ENCODE measurements around the gene MAGOHB. TPM values are rescaled to one million over a fixed set of nuclear protein-coding genes. Genes with fewer than 3 reads are reported as not detected.

The MAGOHB gene
- total RNA-seq, 1 donor from 2014 or later, result 21.7 TPM

DNA sequence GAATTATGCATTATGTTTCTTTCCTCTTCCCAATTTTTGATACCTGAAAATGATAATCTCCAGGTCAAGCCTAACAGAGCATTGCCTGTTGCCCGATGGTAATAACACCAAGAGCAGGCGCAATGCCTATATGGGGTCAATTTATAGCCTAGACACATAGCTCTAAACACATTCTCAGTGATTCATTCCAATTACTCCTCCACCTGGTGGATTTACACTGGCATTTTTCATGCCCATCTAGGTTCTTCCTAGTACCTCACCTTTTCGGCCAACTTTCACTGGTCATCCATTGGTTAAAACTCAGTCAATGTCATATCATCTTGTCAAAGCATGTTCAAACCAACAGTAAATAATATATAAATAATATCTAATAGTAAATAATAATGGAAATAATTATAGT lies 54.6 kb downstream of the MAGOHB start:
- H3K27me3 ChIP-seq (ENCODE audit: control insufficient read depth, insufficient read depth, low read length), result no peaks in the 10 kb centered on the region
- H3K4me3 ChIP-seq (ENCODE audit: low read depth, low read length), result no peak overlapping the region
- no peaks in the 10 kb centered on the region for H3K36me3 ChIP-seq (ENCODE audit: control insufficient read depth, insufficient read depth, low read length)
- TF ChIP-seq, protein P1, sequence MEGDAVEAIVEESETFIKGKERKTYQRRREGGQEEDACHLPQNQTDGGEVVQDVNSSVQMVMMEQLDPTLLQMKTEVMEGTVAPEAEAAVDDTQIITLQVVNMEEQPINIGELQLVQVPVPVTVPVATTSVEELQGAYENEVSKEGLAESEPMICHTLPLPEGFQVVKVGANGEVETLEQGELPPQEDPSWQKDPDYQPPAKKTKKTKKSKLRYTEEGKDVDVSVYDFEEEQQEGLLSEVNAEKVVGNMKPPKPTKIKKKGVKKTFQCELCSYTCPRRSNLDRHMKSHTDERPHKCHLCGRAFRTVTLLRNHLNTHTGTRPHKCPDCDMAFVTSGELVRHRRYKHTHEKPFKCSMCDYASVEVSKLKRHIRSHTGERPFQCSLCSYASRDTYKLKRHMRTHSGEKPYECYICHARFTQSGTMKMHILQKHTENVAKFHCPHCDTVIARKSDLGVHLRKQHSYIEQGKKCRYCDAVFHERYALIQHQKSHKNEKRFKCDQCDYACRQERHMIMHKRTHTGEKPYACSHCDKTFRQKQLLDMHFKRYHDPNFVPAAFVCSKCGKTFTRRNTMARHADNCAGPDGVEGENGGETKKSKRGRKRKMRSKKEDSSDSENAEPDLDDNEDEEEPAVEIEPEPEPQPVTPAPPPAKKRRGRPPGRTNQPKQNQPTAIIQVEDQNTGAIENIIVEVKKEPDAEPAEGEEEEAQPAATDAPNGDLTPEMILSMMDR (IDR thresholded peaks at IDR 0.05; ENCODE audit: insufficient read depth, low read length, poor library complexity, severe bottlenecking), result no peak
- no peak for DNase-seq (ENCODE audit: low read depth)

DNA sequence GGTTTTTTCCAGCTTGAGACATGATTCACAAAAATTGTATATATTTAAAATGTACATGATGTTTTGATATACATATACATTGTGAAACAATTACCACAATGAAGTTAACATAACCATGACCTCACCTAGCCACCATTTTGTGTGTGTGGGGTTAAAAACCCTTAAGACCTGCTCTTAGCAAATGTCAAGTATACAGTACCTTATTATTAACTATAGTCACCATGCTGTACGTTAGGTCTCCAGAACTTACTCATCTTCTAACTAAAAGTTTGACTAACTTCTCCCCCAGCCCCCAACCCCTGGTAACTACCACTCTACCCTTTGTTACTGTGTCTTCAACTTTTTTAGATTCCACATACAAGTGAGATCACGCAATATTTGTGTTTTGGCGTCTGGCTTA lies 55.1 kb downstream of the MAGOHB start:
- no peaks in the 10 kb centered on the region for H3K36me3 ChIP-seq (ENCODE audit: control insufficient read depth, insufficient read depth, low read length)
- H3K27me3 ChIP-seq (ENCODE audit: control insufficient read depth, insufficient read depth, low read length), result no peaks in the 10 kb centered on the region

DNA sequence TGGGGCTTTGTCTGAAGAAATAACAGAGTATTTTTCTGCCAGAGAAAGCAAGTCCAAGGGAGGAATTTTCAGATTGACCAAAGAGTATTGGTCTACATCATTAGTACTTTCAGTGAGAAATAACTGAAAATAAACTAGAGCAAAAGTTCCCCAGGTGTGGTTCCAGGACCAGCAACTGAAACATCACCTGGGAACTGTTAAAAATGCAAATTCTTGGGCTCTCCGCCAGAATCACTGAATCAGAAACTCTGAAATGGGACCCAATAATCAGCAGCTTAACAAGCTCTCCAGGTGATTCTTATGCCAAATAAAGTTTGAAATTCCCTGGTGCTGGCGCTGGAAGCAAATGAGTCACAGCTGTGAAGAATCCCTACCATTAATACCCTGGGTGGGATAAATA lies 55.6 kb downstream of the MAGOHB start:
- Histone ChIP-seq H3K4me3 (ENCODE audit: low read depth, low read length) (no peak overlapping the region), H3K27me3 (ENCODE audit: control insufficient read depth, insufficient read depth, low read length) (no peaks in the 10 kb centered on the region), H3K36me3 (ENCODE audit: control insufficient read depth, insufficient read depth, low read length) (no peaks in the 10 kb centered on the region)
- TF ChIP-seq, protein P1 (IDR thresholded peaks at IDR 0.05; ENCODE audit: insufficient read depth, low read length, poor library complexity, severe bottlenecking), result no peak
- no peak for DNase-seq (ENCODE audit: low read depth)

More for the DNA sequence above, 55.1 kb downstream of the MAGOHB start:
- no peak overlapping the region for H3K4me3 ChIP-seq (ENCODE audit: low read depth, low read length)
- TF ChIP-seq, protein P1 (IDR thresholded peaks at IDR 0.05; ENCODE audit: insufficient read depth, low read length, poor library complexity, severe bottlenecking), result no peak
- no peak for DNase-seq (ENCODE audit: low read depth)

DNA sequence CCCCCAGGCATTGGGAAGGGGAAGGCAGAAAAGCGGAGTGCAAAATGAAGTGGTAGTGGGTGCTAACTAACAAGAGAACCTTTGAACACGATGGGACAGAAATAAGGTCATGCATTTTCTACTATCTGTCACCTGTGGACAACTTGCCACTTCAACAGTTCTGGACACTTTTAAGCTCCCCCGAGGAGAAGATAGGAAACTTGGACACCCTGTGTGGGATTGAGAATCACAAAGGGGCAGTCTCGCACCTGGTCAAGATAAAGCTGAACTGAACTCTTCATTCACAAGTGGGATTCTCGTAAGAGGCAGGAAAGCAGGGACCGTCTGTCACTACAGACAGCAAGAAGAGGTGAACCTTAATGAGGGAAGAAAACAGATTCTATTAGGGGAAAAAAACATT lies 56.1 kb downstream of the MAGOHB start:
- no peak for DNase-seq (ENCODE audit: low read depth)
- no peaks in the 10 kb centered on the region for H3K27me3 ChIP-seq (ENCODE audit: control insufficient read depth, insufficient read depth, low read length)
- no peak overlapping the region for H3K4me3 ChIP-seq (ENCODE audit: low read depth, low read length)
- H3K36me3 ChIP-seq (ENCODE audit: control insufficient read depth, insufficient read depth, low read length), result no peaks in the 10 kb centered on the region
- TF ChIP-seq, protein P1 (IDR thresholded peaks at IDR 0.05; ENCODE audit: insufficient read depth, low read length, poor library complexity, severe bottlenecking), result no peak

DNA sequence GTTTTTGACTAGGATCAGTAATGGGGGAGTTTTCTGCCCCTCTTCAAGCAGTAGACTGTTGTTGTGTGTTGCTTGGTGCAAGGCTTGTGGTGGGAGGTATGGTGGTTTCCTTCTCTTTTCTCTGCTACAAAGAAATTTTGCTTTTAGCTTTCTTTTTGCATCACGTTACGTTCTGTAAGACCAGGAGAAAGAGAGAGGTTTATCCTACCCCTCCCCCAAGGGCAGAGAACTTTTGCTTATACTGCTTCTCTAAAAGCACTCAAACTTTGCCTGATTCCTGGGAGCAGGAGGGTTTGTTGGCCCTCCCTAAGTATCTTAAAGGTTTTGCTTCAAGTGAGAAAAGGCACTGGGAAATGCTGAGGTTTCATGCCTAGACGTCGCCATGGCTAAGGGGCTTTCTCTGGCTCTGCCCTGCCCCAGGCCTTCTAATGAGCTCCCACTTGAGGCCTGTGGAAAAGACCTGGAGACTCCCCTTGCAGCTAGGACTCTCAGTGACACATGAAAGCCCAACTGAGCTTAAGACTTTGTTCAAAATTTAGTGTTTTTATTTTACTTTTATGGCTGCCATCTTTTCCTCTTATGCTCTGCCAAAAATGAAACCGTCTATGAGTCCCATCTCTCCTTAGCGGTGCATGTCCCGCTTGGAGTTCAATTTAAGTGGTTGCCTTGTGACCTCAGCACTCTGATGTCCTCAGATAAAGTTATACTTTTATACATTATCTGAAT lies 58.5 kb downstream of the MAGOHB start:
- Histone ChIP-seq H3K4me3 (ENCODE audit: low read depth, low read length) (no peak overlapping the region), H3K27me3 (ENCODE audit: control insufficient read depth, insufficient read depth, low read length) (no peaks in the 10 kb centered on the region), H3K36me3 (ENCODE audit: control insufficient read depth, insufficient read depth, low read length) (no peaks in the 10 kb centered on the region)
- TF ChIP-seq, protein P1 (IDR thresholded peaks at IDR 0.05; ENCODE audit: insufficient read depth, low read length, poor library complexity, severe bottlenecking), result no peak
- no peak for DNase-seq (ENCODE audit: low read depth)

DNA sequence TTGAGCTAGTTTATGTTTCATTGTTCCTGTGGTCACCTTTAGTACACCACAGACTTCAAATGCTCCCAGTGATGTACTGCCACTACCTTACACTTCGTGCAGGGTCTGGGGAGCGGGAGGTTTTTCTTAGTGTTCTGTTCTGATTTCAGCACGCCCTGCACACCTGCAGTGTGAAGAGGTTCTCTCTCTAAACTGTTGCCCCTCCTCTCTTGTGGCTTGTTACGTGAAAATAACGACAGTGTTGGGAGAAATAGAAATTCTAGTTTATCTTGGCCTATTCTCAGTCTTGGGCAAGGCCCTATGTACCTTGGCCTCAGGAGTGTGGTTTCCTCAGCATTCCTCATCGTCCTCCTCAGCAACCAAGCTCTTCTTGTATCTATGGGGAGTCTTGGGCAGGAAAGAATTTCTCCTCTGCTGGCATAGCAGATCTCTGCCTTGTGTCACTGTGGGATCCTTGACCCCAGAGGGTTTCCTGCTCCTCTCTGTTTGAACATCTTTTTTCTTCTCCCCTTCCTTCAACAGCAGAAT lies 59.1 kb downstream of the MAGOHB start:
- Histone ChIP-seq H3K4me3 (ENCODE audit: low read depth, low read length) (no peak overlapping the region), H3K27me3 (ENCODE audit: control insufficient read depth, insufficient read depth, low read length) (no peaks in the 10 kb centered on the region), H3K36me3 (ENCODE audit: control insufficient read depth, insufficient read depth, low read length) (no peaks in the 10 kb centered on the region)
- TF ChIP-seq, protein P1 (IDR thresholded peaks at IDR 0.05; ENCODE audit: insufficient read depth, low read length, poor library complexity, severe bottlenecking), result no peak
- DNase-seq (ENCODE audit: low read depth), result no peak
